GM19324 (cell line): ENCODE results near the gene FBXO42.
"Not testable (repeated sequence)": the region's sequence is repeated elsewhere in the genome, so short reads cannot be mapped to it uniquely, and the experiment has no call there.

Source experiments
- ATAC-seq: cut with Tn5 transposase; IDR thresholded peaks from one replicate; pipeline ENCODE4 v1.9.1; 2021; ENCODE audit warnings: mild to moderate bottlenecking, moderate library complexity; ENCODE audit not compliant: unreplicated experiment, low FRiP score

Gene FBXO42

DNA sequence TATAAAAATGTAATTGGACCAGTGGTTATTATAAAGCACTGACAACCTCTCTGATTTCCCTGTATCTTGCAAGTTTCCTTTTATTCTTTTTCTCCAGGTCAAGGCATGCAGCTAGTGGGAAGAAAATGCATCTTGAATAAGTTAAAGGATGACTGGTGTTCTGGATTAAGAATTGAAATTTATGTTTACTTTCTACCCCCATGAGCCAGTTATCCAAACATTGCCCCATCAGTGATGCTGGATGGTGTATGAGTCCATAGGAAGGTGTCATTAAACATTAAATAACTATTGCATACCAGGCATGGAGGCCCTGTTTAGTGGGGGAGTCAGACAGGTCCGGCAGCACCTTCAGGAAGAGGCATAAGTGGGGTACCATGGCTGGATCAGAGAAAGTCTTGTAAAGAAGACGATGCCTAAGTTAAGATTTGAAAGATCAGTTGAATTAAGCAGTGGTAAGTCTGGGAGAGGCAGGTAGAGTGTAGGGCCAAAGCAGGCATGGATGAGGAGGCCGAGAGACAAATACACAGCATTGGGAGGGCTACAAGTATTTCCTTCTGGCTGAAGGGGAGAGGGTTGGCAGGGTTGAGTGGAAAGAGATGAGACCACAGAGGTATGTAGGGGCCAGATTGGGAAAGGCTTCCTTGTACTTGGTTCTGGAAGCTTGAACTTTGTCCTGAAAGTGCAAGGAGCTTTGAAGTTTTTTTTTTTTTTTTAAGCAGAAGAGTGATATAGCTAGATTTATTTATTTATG is 20.4 kb upstream of the FBXO42 start:
- ATAC-seq, result no peak

DNA sequence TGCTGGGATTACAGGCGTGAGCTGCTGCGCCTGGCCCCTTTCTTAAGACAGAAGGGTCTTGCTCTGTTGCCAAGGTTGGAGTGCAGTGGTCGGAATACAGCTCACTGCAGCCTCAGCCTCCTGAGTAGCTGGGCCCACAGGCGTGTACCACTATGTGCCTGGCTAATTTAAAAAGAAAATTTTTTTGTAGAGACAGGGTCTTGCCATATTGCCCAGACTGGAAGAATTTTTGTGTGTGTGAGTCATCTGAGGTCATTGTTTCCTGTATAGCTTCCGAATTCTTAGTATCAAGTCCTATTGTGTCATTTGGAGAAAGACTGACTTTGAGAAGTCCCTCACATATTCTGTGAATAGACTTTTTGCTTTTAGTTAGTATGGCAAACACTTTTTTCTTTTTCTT is 19.4 kb upstream of the FBXO42 start:
- ATAC-seq, result no peak

DNA sequence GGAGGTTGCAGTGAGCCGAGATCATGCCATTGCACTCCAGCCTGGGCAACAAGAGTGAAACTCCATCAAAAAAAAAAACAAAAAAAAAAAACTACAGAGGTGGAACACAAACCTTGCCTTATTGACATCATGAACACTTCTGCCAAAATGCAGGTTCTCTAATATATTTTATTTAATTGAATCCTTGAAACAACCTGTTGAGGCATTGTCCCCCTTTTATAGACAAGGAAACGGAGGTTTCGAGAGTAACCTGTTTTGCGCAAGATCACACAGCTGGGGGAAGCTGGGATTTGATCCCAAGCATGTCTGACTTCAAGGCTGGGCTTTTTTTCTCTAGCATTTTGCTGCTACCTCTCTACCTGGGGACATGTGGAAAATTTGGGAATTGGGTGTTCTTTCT is 17.5 kb upstream of the FBXO42 start:
- no peak for ATAC-seq

DNA sequence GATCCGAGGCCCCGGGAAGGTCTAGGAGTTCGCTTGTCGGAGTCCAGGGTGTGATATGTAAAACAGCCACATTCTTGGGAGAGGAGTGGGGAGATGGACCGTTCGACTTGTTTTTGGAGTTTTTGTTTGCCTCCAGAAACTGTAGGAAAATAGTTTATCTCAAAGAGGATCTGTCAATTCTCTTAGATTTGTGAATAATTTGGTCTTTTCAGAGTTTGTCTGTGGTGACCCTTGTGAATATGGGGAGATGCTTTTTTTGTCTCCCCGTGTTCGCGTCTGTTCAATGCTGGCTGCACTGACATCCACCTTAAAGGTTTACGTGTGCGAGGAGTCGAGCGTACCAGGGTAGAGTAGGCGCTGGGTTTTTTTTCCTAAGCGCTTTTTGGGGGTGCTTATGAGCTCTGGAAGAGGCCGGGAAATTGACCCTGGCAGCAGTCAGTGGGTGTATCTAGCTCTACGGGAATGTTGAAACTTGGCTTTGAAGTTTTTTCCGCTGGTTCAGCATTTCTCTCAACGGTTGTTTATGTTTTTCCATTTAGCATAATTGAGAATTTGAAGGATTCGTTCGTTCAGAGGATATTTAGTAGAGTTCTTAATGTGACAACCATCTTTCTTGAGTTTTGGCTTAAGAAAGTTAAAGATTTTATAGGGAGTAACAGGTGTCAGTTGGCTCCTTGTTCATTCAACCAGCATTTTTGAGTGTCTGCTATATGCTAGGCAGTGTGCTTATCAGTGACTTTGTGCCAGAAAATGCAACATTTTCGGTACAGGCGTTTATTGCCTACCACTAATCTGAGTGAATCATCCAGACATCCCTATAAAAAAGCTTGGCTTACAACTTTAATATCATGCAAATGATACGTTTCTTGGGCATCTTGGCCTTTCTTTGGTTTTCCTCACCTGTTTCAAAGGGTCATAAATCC is 15.9 kb upstream of the FBXO42 start:
- ATAC-seq, result no peak

DNA sequence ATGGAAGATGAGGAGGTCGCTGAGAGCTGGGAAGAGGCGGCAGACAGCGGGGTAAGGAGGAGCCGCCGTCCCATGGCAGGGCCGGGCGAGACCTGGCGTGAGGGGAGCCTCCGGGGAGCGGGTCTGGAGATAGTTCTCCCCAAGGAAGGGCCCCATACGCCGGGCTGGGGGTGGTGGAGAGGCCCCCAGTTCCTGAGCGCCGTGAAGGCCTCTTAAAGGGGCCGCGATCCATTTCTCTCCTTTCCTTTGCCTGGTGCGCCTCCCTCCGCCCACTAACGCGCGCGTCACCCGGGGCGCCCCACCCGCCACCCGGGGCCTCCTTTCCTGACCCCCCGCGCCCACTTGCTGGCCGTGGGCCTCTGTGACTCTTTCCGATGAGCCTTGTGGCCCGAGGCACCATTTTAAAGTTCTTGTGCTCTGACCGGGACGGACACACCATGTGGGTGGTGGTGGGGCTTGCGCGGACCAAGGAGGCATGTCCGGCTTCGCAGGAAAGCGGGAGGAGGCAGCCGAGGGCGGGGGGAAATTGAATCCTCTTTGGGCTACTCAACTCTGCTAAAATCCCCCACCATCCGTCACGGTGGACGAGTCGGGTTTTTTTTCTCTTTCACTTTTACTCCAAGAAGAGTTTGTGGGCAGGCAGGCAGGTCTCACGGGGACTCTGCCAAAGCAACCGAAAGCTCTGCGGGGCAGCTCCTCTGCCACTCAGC is 15.1 kb upstream of the FBXO42 start:
- ATAC-seq, result peak; percentile 75

DNA sequence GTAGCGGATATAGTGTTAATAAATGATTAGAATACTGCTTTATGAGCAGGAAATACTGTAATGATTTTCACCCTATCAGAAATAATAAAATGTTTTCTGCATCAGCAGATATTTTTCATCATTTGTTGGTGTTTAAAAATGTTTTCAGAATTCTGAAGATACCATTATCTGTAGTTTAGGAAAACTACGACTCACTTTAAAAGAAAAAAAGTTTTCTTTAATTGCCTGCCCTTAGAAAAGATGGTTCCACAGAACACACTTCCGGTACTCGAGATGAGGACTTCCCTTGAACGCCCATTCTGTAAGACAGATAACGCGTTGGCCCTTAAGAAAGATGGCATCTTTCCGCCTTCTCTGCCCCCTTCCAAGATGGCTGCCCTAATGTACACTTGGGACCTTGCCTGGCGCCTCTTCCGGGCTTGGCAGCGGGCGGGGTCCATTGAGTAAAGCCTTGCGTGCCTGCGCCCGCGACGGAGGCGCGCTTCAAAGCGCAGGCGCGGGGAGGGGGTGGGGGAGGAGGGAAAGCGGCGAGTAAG is 14.5 kb upstream of the FBXO42 start, which contains the start of gene SZRD1:
TSS of gene SZRD1 (plus strand) at position 521 of the 536 bp plus-strand sequence. CDS start 16 bp downstream, outside the sequence.
- ATAC-seq, result peak; percentile 81

DNA sequence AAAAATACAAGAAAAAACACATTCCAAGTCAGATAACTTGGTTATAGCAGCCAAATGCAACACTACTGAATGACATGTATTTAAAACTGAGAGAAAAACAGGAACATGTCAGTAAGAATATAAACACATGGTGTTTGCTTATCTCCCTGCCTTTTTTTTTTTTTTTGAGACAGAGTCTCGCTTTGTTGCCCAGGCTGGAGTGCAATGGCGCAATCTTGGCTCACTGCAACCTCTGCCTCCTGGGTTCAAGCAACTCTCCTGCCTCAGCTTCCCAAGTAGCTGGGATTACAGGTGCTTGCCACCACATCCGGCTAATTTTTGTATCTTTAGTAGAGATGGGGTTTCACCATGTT is 12.8 kb upstream of the FBXO42 start:
- not testable (repeated sequence) for ATAC-seq

DNA sequence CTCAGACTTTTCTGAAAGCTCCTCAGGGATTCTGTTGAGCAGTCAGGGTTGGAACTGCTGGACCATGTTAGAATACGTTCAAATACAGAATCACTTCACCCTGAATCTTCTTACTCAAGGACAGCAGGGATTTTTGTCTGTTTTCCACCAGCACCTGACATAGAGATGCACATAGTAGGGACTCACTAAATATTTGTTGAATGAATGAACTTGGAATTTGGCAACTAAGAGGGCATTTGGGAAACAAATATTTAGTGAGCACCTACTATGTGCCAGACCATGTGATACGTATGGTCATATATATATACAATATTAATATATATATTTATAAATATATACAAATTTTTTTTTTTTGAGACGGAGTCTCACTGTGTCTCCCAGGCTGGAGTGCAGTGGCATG is 4.6 kb upstream of the FBXO42 start:
- no peak for ATAC-seq

DNA sequence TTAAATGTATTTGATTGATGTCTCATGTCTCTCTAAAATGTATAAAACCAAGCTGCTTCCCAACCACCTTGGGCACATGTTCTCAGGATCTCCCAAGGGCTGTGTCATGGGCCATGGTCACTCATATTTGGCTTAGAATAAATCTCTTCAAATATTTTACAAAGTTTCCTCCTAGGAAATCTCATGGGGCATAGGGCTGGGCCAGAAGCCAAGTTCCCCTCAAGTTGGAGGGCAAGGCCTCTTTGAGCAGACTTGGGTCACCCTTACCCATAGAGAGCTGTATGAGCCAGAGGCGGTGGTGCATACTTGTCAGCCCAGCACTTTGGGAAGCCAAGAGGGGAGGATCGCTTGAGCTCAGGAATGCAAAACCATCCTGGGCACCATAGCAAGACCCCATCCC is 2.3 kb upstream of the FBXO42 start:
- ATAC-seq, result no peak

DNA sequence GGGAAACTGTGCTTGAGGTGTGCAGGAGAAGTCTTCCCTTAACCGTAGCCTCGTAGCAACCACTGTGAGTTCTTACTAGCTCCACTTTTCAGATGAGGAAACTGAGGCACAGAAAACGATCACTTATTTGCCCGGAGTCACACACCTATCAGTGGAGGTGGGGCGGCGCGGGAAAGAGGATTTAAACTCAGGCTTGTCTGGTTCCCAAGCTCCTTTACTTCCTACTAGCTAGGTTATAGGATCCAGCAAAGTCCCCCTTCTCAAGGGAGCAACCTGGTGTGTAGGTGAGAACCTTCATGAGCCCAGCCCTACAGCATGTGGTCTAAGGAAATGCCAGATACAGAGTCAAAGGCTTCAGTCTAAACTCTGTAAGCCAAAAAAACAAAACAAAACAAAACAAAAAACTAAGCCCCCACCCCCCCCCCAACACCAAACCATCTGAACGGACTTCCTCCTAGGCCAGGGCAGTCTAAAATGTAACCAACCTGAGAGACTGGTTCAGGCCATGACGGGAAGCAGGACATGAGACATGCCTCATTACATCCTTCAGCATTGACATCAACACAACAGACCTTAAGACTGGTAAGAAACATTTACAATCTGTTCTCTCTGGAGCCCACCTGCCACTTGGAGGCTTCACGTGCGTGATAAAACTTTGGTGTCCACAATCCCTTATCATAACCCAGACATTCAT is 709 bp upstream of the FBXO42 start:
- no peak for ATAC-seq

DNA sequence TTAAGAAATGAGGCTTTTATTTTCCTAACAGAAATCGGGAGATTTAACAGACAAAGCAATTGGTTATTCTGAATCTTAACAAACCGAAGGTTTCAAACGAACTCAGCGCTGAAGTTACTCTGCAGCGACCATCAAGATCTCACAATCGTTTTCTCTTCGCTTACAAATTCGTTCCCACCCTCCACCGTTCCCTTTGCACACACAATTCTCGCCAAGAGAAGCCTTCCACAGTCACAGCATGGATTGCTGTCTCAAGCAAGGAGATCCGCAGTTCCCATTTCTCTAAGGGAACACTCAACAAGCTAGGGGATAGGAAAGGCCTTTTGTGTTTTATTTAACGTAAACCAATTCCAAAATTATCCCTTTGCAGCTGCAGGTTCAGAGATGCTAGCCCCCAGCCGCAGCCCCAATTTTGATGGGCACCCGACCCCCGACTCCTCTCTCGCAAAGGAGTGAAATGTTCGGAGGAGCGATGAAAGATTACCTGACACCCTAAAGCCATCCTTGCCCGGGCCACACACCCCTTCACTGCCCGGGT is 755 bp downstream of the FBXO42 start:
- ATAC-seq, result no peak

DNA sequence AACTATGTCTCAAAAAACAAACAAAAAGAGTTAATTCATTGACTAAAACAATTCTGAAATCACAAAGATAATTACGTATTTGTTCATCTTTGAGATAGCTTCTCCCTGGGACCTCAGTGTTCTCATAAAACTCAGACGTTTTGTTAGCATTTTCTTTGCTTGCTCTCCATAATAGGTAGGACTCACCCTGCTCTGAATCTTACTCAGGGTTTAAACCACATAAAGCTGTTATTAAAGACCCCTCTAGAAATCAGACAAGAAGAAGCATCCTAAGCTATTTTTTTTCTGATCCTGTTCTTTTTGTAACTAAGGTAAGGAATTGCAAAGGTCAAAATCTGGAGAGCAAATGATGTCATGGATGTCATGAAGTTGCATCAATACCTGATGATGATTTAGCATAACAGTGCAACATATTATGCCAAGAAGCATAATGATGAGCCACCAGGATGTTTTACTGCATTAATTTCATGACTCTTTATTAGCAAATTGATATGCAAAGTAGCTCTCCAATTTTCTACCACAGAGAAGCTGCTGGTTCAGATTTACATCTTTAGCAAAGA is 2.4 kb downstream of the FBXO42 start:
- no peak for ATAC-seq

DNA sequence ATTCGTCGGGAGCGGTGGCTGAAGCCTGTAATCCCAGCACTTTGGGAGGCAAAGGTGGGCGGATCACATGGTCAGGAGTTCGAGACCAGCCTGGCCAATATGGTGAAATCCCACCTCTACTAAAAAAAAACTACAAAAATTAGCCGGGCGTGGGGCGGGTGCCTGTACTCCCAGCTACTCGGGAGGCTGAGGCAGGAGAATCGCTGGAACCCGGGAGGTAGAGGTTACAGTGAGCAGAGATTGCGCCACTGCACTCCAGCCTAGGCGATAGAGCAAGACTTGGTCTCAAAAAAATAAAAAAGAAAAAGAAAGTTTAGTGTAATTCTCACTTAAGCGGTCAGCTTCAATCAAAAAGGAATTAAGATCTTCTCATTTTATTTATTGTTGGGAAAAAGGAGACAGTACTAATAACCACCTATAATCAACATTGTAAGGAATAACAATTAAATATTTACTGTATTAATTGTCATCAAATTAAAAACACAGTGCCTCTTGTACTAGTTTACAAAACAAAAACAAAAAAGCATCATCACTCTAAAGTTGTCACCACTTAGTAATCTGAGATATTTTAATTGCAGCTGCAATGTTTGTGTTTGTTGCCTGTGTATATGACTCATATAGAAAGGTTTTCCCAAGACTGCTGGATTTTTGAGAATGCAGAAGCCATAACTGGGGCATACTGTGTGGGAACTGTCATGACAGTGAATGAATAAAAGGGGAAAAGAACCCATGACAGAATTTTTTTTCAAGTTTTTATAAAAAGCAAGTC is 3.7 kb downstream of the FBXO42 start:
- no peak for ATAC-seq

DNA sequence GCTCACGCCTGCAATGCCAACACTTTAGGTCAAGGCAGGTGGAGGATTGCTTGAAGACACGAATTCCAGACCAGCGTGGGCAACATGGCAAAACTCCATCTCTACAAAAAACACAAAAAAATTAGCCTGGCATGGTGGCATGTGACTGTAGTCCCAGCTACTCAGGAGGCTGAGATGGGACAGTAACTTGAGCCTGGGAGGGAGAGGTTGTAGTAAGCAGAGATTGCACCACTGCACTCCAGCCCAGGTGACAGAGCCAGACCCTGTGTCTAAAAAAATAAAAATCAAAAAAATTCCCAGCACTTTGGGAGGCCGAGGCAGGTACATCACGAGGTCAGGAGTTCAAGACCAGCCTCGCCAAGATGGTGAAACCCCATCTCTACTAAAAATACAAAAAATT is 9.0 kb downstream of the FBXO42 start:
- not testable (repeated sequence) for ATAC-seq

DNA sequence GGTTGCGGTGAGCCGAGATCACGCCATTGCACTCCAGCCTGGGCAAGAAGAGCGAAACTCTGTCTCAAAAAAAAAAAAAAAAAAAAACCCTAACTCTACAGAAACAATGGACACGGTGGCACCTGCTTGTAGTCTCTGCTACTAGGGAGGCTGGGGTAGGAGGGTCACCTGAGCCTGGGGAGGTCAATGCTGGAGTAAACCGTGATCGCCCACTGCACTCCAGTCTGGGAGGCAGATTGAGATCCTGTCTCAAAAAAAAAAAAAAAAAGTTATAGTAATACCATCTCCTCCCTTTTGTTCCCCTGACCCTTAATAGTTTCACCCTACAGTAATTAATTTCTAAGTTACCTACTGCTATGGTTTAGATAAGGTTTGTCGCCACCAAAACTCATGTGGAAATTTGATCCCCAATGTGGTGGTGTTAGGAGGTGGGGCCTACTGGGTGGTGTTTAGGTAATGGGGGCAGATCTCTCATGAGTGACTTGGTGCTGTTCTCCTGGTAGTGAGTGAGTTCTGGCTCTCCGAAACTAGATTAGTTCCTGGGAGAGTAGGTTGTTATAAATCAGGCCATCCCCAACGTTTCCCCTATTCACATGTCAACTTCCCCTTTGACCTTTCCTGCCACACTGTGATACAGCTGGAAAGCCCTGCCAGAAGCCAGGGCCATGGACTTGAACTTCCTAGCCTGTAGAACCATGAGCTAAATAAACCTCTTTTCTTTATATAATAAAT is 9.8 kb downstream of the FBXO42 start:
- no peak for ATAC-seq

DNA sequence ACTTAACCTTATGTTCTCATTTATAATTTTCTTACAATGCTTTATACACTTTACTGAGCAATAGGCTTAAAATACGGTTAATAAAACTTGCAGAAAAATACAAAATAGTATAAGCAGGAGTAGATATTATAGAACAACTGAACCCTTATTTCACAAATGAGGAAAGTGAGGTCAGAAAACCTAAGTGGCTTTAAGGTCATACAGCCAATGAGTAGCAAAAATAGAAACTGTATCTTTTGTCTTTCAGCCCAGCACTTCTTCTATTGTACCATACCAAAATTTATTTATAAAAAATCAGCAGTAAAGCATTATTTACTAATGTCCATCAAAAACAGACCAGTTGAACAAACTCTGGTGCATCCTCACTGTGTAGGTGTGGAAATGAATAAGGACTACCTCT is 11.6 kb downstream of the FBXO42 start:
- ATAC-seq, result no peak

DNA sequence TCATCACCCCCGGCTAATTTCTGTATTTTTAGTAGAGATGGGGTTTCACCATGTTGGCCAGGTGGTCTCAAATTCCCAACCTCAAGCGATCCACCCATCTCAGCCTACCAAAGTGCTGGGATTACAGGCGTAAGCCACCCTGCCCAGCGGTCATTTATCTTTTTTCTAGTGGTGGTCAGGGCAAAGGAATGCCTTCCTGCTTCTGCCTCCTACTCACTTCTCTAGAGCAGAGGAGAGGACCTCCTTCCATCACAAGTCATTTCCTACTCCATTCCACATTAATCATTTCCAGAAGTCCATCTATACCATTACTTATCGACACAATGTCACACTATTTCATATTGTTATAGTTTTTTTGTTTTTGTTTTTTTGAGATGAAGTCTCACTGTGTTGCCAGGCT is 13.3 kb downstream of the FBXO42 start:
- no peak for ATAC-seq

DNA sequence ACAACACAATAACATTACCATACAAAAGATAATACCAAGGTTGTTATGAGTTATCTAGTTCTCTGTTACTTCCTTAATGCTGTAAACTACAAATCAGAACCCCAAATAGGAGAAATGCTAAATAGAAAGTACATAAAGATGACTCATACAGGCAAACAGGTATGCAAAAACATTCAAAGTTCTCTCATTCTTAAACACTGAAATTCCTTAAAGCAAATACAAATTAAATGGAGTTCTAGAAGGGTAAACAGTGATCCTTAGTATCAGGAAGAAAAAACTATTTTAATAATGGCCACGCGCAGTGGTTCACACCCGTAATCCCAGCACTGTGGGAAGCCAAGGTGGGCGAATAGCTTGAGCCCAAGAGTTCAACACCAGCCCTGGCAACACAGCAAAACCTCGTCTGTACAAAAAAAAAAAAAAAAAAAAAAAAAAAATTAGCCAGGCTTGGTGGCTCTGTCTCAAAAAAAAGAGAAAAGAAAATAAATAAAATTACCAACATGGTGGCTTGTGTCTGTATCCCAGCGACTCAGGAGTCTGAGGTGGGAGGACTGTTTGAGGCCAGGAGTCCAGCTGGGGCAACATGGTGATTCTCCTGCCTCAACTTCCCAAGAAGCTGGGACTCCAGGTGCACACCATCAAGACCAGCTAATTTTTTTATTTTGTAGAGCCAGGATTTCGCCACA is 17.5 kb downstream of the FBXO42 start:
- ATAC-seq, result no peak
